Body of pancreas (tissue), 4 donors: Measurements from ENCODE around the gene PRICKLE4. TPM values are rescaled to one million over a fixed set of nuclear protein-coding genes. Genes with fewer than 3 reads are reported as not detected.

Experiments
- ATAC-seq: fragments of 150-250 bp; one replicate; pipeline ENCODE4 v1.9.1; 2016
- DNase-seq, 4 donors: peaks; one replicate each; pipeline ENCODE4 v3.0.0-alpha.2; 2019
- H3K27ac ChIP-seq, 4 donors: fragments of 200-600 bp; sonication (generic); 1 replicate in 3 of 4; 2 replicates in 1 of 4; pipeline versions ENCODE4 v1.5.1 to v1.6.1; 2016 to 2019; ENCODE audit warnings: mild to moderate bottlenecking in 1 of 4, mixed read lengths in 1 of 4, moderate library complexity in 1 of 4
- H3K27me3 ChIP-seq, 2 donors: fragments of 200-600 bp; sonication (generic); one replicate each; pipeline ENCODE4 v1.6.0; 2016; ENCODE audit warnings: mild to moderate bottlenecking in 1 of 2
- H3K36me3 ChIP-seq, 2 donors: fragments of 200-600 bp; sonication (generic); replicated peaks in 1 of 2; 2 replicates each; pipeline ENCODE4 v1.5.1; 2016; ENCODE audit warnings: low read depth in 2 of 2; ENCODE audit not compliant: insufficient read depth in 1 of 2
- H3K4me1 ChIP-seq: fragments of 200-600 bp; sonication (generic); one replicate; pipeline ENCODE4 v1.6.0; 2016
- H3K4me3 ChIP-seq, 2 donors: fragments of 200-600 bp; sonication (generic); 1 replicate in 1 of 2; 2 replicates in 1 of 2; pipeline ENCODE4 v1.5.1; 2016 to 2019
- H3K9me3 ChIP-seq, 3 donors: fragments of 200-600 bp; sonication (generic); 1 replicate in 2 of 3; 2 replicates in 1 of 3; pipeline ENCODE4 v1.5.1; 2016
- CTCF ChIP-seq, 7 experiments: fragments of 450-650 bp in 4 of 7; fragments of 200-600 bp in 3 of 7; sonication (generic) in 3 of 7; IDR thresholded peaks; one replicate each; pipeline ENCODE4 v1.5.1; 2016 to 2019; ENCODE audit warnings: antibody characterized with exemption in 7 of 7
- POLR2A ChIP-seq, 3 donors: fragments of 450-650 bp; IDR thresholded peaks; one replicate each; pipeline ENCODE4 v1.6.1; 2016; ENCODE audit warnings: antibody characterized with exemption in 3 of 3, mild to moderate bottlenecking in 2 of 3
- whole genome bisulfite sequencing, 2 donors: methylation state at CpG; one replicate each; pipeline ENCODE4 v1.1.5; 2017; 5-methylcytosine and 5-hydroxymethylcytosine counted together
- intact Hi-C: fragments of 100-400 bp; cut with DNase I; formaldehyde crosslinking; loops from one replicate; pipeline ENCODE4 v1.15.1; 2023
- total RNA-seq, 2 donors: library from RNA; depleted of rRNA; stranded (reverse); fragments of >200 nt; gene quantifications; one replicate each; pipeline ENCODE4 v1.1.0, GENCODE V29; 2016

Gene PRICKLE4
- total RNA-seq, 2 donors from 2014 or later: 4.4 to 16.8 TPM

- Histone ChIP-seq H3K9me3 (no peaks in the 10 kb centered on the region), H3K27ac (no peak overlapping the region), H3K4me3 (no peak overlapping the region), H3K27me3 (no peaks in the 10 kb centered on the region), H3K4me1 (peaks cover 33% of the 10 kb centered on the region), H3K36me3 (peaks cover 0 to 6% of the 10 kb centered on the region in 2 donors)
- ATAC-seq (no peak), DNase-seq (no peak)
- 53 to 69% methylated on average over 3 of the region's 3 CpGs for WGBS, 2 donors
- TF ChIP-seq POLR2A (IDR thresholded peaks at IDR 0.05) (no peak), CTCF (IDR thresholded peaks at IDR 0.05) (no peak)
- intact Hi-C loops: no loop called here
These were observed 8.8 kb downstream of the PRICKLE4 start for GRCh38 chr6:41789390-41789724.

- no peak for ATAC-seq
- TF ChIP-seq CTCF (IDR thresholded peaks at IDR 0.05) (no peak), POLR2A (IDR thresholded peaks at IDR 0.05) (no peak)
- Histone ChIP-seq H3K4me3 (no peak overlapping the region), H3K27me3 (no peaks in the 10 kb centered on the region), H3K36me3 (peaks cover 0 to 6% of the 10 kb centered on the region in 2 donors), H3K27ac (no peak overlapping the region), H3K4me1 (peaks cover 26% of the 10 kb centered on the region), H3K9me3 (no peaks in the 10 kb centered on the region)
- intact Hi-C loops: loop anchor here (5.0 kb wide), 1 partner anchor 252 kb away; no protein-coding TSS in a partner anchor
- 79 to 96% methylated on average over 1 of the region's 1 CpG for WGBS, 2 donors
- DNase-seq: no peak
These were observed 9.5 kb downstream of the PRICKLE4 start for GRCh38 chr6:41790045-41790444.

GRCh38 chr6:41791305-41791704 is 10.7 kb downstream of the PRICKLE4 start:
- intact Hi-C loops: loop anchor here (5.0 kb wide), 1 partner anchor 251 kb away; no protein-coding TSS in a partner anchor
- no peaks in the 10 kb centered on the region for H3K27me3 ChIP-seq
- H3K4me3 ChIP-seq: no peak overlapping the region
- no peak for TF ChIP-seq CTCF (IDR thresholded peaks at IDR 0.05)
- no peak for TF ChIP-seq POLR2A (IDR thresholded peaks at IDR 0.05)
- ATAC-seq: no peak
- H3K36me3 ChIP-seq: peaks cover 0 to 6% of the 10 kb centered on the region in 2 donors
- DNase-seq: no peak
- no peaks in the 10 kb centered on the region for H3K9me3 ChIP-seq
- H3K27ac ChIP-seq: no peak overlapping the region
- 45 to 48% methylated on average over 1 of the region's 1 CpG for WGBS, 2 donors
- peaks cover 13% of the 10 kb centered on the region for H3K4me1 ChIP-seq

GRCh38 chr6:41791984-41792383 is 11.4 kb downstream of the PRICKLE4 start:
- ATAC-seq: no peak
- intact Hi-C loops: loop anchor here (5.0 kb wide), 1 partner anchor 250 kb away; no protein-coding TSS in a partner anchor
- Histone ChIP-seq H3K27ac (no peak overlapping the region), H3K4me1 (peaks cover 13% of the 10 kb centered on the region), H3K4me3 (no peak overlapping the region), H3K36me3 (peaks cover 0 to 6% of the 10 kb centered on the region in 2 donors), H3K27me3 (no peaks in the 10 kb centered on the region), H3K9me3 (no peaks in the 10 kb centered on the region)
- no peak for TF ChIP-seq CTCF (IDR thresholded peaks at IDR 0.05)
- TF ChIP-seq POLR2A (IDR thresholded peaks at IDR 0.05): no peak
- no peak for DNase-seq
- 86 to 93% methylated on average over 4 of the region's 4 CpGs for WGBS, 2 donors

- H3K36me3 ChIP-seq: peaks cover 0 to 2% of the 10 kb centered on the region in 2 donors
- ATAC-seq (no peak), DNase-seq (no peak)
- H3K9me3 ChIP-seq: no peaks in the 10 kb centered on the region
- no peak overlapping the region for H3K27ac ChIP-seq
- no peaks in the 10 kb centered on the region for H3K27me3 ChIP-seq
- intact Hi-C loops: no loop called here
- WGBS, 2 donors: 73 to 79% methylated on average over 2 of the region's 2 CpGs
- no peak for TF ChIP-seq POLR2A (IDR thresholded peaks at IDR 0.05)
- TF ChIP-seq CTCF (IDR thresholded peaks at IDR 0.05): no peak
- H3K4me1 ChIP-seq: no peaks in the 10 kb centered on the region
- H3K4me3 ChIP-seq: no peak overlapping the region
These were observed 15.9 kb downstream of the PRICKLE4 start for GRCh38 chr6:41796474-41796873.
